Testis (tissue), 3 donors: Measurements from ENCODE around the gene RAPGEF5. TPM values are rescaled to one million over a fixed set of nuclear protein-coding genes. Genes with fewer than 3 reads are reported as not detected.

Experiments
- DNase-seq: peaks from one replicate; pipeline ENCODE4 v3.0.0-alpha.2; 2019
- H3K27ac ChIP-seq, 2 donors: fragments of 200-600 bp; sonication (generic); one replicate each; pipeline ENCODE4 v1.5.1; 2019
- H3K27me3 ChIP-seq: fragments of 200-600 bp; sonication (generic); one replicate; pipeline ENCODE4 v1.5.1; 2019
- H3K36me3 ChIP-seq: fragments of 200-600 bp; sonication (generic); one replicate; pipeline ENCODE4 v1.5.1; 2017; ENCODE audit warnings: low read depth; ENCODE audit errors: missing control alignments
- H3K4me1 ChIP-seq: fragments of 200-600 bp; sonication (generic); one replicate; pipeline ENCODE4 v1.5.1; 2019
- H3K4me3 ChIP-seq, 2 donors: fragments of 200-600 bp; sonication (generic); one replicate each; pipeline ENCODE4 v1.5.1; 2017 to 2019
- H3K9me3 ChIP-seq: fragments of 200-600 bp; sonication (generic); one replicate; pipeline ENCODE4 v1.5.1; 2017
- POLR2A ChIP-seq: fragments of 450-650 bp; IDR thresholded peaks from one replicate; pipeline ENCODE4 v1.6.1; 2017; ENCODE audit warnings: antibody characterized with exemption, mild to moderate bottlenecking, moderate library complexity
- WGBS, 2 donors: methylation state at CpG; one replicate each; pipeline ENCODE4 v1.1.5; 2018; 5-methylcytosine and 5-hydroxymethylcytosine counted together
- intact Hi-C: fragments of 100-400 bp; cut with DNase I; formaldehyde crosslinking; loops from one replicate; pipeline ENCODE4 v1.15.1; 2023; ENCODE audit warnings: low total_unique reads
- polyA plus RNA-seq: library from polyadenylated mRNA; stranded (reverse); fragments of 350-450 nt; fragmentation: Illumina TruSeq; extraction: RNeasy Lipid Tissue Mini Kit (QIAGEN cat#74804); gene quantifications from one replicate; pipeline ENCODE4 v1.2.3, GENCODE V29; 2014; ENCODE audit warnings: low read depth, low replicate concordance; ENCODE audit not compliant: insufficient read depth
- total RNA-seq, 2 donors: library from RNA; depleted of rRNA; stranded (reverse); fragments of >200 nt; gene quantifications; one replicate each; pipeline ENCODE4 v1.2.3, GENCODE V29; 2016
- TF ChIP-seq, protein P1 (sequence below), 3 experiments: fragments of 450-650 bp in 2 of 3; fragments of 200-600 bp in 1 of 3; sonication (generic) in 1 of 3; IDR thresholded peaks; one replicate each; pipeline ENCODE4 v1.5.1; 2016 to 2019; ENCODE audit warnings: antibody characterized with exemption in 3 of 3, mild to moderate bottlenecking in 2 of 3, moderate library complexity in 1 of 3

Gene RAPGEF5
- total and polyA plus RNA-seq, 3 donors from 2014 or later: 16.8 to 67.5 (median 63.8) TPM

DNA sequence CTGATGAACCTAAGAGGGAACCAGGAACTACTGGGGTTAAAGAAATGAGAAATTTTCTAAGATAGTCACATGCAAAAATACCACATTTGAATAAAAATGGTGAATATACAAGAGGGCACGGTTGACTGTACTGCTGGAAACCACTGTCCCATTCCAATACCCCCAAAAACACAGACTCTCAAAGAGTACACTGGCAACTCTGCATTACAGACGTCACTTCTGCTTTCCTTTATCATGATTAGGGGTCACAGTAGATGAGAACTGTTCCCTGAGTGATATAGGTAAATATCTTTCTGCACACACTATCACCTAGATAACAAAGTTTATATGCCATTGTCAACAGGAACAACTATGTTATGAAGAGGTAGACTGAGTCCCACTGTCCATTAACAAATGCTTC is 69.5 kb downstream of the RAPGEF5 start:
- Histone ChIP-seq H3K36me3 (no peaks in the 10 kb centered on the region), H3K27ac (no peak overlapping the region), H3K27me3 (no peaks in the 10 kb centered on the region), H3K4me3 (no peak overlapping the region), H3K9me3 (no peaks in the 10 kb centered on the region), H3K4me1 (peaks cover 4% of the 10 kb centered on the region)
- TF ChIP-seq, protein P1, sequence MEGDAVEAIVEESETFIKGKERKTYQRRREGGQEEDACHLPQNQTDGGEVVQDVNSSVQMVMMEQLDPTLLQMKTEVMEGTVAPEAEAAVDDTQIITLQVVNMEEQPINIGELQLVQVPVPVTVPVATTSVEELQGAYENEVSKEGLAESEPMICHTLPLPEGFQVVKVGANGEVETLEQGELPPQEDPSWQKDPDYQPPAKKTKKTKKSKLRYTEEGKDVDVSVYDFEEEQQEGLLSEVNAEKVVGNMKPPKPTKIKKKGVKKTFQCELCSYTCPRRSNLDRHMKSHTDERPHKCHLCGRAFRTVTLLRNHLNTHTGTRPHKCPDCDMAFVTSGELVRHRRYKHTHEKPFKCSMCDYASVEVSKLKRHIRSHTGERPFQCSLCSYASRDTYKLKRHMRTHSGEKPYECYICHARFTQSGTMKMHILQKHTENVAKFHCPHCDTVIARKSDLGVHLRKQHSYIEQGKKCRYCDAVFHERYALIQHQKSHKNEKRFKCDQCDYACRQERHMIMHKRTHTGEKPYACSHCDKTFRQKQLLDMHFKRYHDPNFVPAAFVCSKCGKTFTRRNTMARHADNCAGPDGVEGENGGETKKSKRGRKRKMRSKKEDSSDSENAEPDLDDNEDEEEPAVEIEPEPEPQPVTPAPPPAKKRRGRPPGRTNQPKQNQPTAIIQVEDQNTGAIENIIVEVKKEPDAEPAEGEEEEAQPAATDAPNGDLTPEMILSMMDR (IDR thresholded peaks at IDR 0.05): no peak
- TF ChIP-seq POLR2A: no peak
- 87 to 89% methylated on average over 2 of the region's 2 CpGs for WGBS, 2 donors
- intact Hi-C loops: no loop called here
- DNase-seq: no peak

DNA sequence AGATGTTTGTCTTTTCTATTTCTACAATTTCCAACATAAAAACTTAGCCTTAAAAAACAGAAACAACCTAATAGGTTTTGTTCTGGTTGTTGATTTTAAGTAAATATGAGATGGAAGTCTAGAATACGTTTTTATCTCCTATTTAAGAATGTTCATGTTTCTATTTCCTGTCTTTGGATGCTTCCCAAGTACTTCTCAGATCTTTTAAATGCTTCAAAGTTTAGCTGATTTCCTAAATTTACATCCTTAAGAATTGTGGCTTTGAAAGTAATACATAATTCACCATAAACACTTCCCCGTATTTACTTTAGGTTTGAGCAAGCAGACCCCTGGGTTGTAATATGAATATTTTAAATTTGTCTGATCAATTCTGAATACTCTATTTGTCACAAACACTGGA is 70.5 kb downstream of the RAPGEF5 start:
- DNase-seq: no peak
- TF ChIP-seq, protein P1 (IDR thresholded peaks at IDR 0.05): no peak
- no peak for TF ChIP-seq POLR2A
- Histone ChIP-seq H3K4me3 (no peak overlapping the region), H3K27ac (no peak overlapping the region), H3K4me1 (peaks cover 4% of the 10 kb centered on the region), H3K36me3 (no peaks in the 10 kb centered on the region), H3K27me3 (no peaks in the 10 kb centered on the region), H3K9me3 (no peaks in the 10 kb centered on the region)
- 56 to 57% methylated on average over 2 of the region's 2 CpGs for WGBS, 2 donors
- intact Hi-C loops: no loop called here

DNA sequence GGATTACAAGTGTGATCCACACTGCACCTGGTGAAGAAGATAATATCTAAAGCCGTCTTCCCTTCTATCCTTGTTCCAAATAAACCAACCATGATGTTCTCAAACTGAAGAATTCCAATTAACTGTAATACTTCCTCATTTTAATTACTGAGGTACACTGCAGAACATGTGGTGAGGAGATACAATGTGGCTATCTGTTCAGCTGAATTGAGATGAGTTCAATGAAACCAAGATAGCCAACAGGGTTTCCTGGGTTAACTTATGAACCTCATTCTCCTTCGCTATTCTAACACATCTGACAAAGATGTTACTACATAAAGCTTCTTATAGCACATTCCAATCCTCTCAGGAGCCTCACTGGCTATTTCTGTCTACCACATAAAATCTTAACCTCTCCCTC is 75.5 kb downstream of the RAPGEF5 start:
- WGBS, 2 donors: 68 to 86% methylated on average over 2 of the region's 2 CpGs
- intact Hi-C loops: no loop called here
- no peak for DNase-seq
- TF ChIP-seq, protein P1 (IDR thresholded peaks at IDR 0.05): no peak
- no peak for TF ChIP-seq POLR2A
- Histone ChIP-seq H3K27ac (no peak overlapping the region), H3K4me1 (no peaks in the 10 kb centered on the region), H3K27me3 (no peaks in the 10 kb centered on the region), H3K4me3 (no peak overlapping the region), H3K9me3 (no peaks in the 10 kb centered on the region), H3K36me3 (no peaks in the 10 kb centered on the region)

DNA sequence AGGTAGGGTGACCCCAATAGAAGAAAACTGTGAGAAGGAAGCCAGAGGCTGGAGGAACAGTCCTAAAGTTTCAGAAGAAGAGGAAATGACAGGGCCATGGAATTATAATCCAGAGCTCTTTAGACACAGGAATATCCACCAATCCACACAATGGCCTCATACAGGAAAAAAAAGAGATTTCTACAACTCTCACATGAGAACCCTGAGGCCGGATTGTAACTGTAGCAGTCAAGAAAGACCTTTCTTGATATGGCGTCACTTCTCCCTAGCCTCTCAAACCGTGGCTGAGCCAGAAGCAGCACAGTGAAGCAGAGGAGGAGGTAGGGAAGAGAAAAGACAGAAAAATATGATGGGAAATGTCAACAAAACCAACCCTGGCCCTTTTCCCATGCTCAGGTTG is 76.9 kb downstream of the RAPGEF5 start:
- H3K27ac ChIP-seq: no peak overlapping the region
- no peak for DNase-seq
- TF ChIP-seq, protein P1 (IDR thresholded peaks at IDR 0.05): no peak
- no peak for TF ChIP-seq POLR2A
- no peaks in the 10 kb centered on the region for H3K36me3 ChIP-seq
- H3K4me1 ChIP-seq: no peaks in the 10 kb centered on the region
- H3K9me3 ChIP-seq: no peaks in the 10 kb centered on the region
- no peak overlapping the region for H3K4me3 ChIP-seq
- intact Hi-C loops: no loop called here
- H3K27me3 ChIP-seq: no peaks in the 10 kb centered on the region
- WGBS, 2 donors: 67 to 74% methylated on average over 3 of the region's 3 CpGs

DNA sequence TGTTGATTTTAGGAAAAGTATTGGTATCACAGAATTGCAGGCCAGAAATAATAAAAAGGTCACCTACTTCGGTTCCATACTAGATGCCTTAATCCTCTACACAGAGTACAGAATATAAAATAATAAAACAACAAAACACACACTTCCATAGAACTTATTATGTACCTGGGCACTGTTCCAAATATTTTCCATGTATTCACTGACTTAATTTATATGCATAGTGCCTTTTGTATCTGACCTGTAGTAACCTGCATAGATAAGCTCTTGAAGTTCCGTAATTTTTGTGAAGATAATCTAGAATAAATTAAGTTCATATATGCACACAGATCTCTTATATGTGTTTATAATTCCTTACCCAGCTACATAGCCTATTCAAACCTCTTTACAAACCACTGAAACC is 78.3 kb downstream of the RAPGEF5 start:
- 78 to 79% methylated on average over 2 of the region's 2 CpGs for WGBS, 2 donors
- H3K27me3 ChIP-seq: no peaks in the 10 kb centered on the region
- no peaks in the 10 kb centered on the region for H3K9me3 ChIP-seq
- intact Hi-C loops: no loop called here
- TF ChIP-seq, protein P1 (IDR thresholded peaks at IDR 0.05): no peak
- TF ChIP-seq POLR2A: no peak
- no peak for DNase-seq
- no peak overlapping the region for H3K4me3 ChIP-seq
- no peak overlapping the region for H3K27ac ChIP-seq
- H3K4me1 ChIP-seq: no peaks in the 10 kb centered on the region
- H3K36me3 ChIP-seq: no peaks in the 10 kb centered on the region
